ENCODE data around the gene SURF4.
A peak's percentile ranks its signal among the peaks of the same experiment; 100 is the strongest.

The SURF4 gene

GRCh38 chr9:133371261-133371711 is 4.6 kb downstream of the SURF4 start:
- no peak for DNase-seq

GRCh38 chr9:133370685-133371084 is 5.2 kb downstream of the SURF4 start:
- no peak for DNase-seq

GRCh38 chr9:133369933-133370332 is 5.9 kb downstream of the SURF4 start:
- DNase-seq = no peak

DNA sequence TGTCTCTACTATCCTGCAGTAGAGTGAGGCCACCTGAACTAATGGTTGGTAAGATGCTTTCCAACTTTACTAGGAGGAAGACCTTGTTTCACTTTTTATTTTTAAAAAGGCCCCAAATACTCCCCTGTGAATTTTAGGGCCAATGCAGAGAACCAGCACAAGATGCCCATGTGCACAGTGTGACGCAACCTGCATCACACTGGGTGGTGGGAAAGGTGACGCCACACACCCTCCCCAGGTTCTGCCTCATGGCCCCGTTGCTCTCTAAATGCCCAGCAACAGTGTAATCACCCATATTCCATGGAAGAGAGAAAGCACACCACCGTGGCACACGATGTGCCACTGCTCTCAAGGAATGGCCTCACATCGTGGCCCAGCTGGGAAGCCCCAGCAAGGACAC is 6.4 kb downstream of the SURF4 start:
- no peak for DNase-seq

- DNase-seq = peak; percentile 11
These were observed 7.5 kb downstream of the SURF4 start for GRCh38 chr9:133368249-133368881.

DNA sequence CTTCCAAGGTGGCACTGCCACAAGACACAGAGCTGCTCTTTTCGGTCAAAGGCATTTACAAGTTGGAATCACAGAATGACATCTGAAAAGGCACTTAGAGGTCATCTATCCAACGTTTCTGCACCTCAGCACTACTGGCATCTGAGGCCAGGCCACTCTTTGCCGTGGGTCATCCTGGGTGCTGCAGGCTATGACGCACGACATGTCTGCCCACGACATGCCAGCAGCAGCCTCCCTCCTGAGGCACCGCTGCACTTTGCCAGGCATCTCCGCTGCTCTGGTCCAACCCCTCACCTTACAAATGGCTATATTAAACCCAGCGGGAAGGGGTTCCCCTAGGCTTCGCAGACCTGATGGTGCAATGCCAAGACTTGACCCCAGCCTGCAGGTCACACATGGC is 8.1 kb downstream of the SURF4 start:
- no peak for DNase-seq

DNA sequence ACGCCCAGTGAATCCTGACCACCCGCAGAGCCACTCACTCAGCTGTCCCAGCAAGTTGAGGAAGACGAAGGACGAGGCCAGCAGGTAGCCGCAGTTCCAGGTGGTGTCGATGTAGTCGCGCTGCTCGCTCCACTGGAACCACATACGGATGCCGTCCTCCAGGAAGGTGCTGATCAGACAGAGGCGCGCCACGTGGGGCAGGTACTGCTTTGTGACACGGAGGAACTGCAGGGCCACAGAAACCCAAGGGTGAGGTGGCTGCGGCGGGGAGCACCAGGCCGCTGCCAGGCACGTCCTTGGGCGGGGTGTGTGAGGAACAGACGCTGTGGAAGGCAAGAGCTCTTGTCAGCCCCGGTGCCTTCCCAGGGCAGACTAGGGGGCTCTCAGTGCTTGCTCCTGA is 8.6 kb downstream of the SURF4 start:
- no peak for DNase-seq

- DNase-seq = no peak
These were observed 9.4 kb downstream of the SURF4 start for GRCh38 chr9:133366435-133366834.

GRCh38 chr9:133362359-133363044 is 13.4 kb downstream of the SURF4 start:
- DNase-seq = peak; percentile 6

GRCh38 chr9:133361507-133362092 is 14.3 kb downstream of the SURF4 start:
- no peak for DNase-seq

GRCh38 chr9:133360400-133361393 is 15.2 kb downstream of the SURF4 start:
- DNase-seq = peak; percentile 45

DNA sequence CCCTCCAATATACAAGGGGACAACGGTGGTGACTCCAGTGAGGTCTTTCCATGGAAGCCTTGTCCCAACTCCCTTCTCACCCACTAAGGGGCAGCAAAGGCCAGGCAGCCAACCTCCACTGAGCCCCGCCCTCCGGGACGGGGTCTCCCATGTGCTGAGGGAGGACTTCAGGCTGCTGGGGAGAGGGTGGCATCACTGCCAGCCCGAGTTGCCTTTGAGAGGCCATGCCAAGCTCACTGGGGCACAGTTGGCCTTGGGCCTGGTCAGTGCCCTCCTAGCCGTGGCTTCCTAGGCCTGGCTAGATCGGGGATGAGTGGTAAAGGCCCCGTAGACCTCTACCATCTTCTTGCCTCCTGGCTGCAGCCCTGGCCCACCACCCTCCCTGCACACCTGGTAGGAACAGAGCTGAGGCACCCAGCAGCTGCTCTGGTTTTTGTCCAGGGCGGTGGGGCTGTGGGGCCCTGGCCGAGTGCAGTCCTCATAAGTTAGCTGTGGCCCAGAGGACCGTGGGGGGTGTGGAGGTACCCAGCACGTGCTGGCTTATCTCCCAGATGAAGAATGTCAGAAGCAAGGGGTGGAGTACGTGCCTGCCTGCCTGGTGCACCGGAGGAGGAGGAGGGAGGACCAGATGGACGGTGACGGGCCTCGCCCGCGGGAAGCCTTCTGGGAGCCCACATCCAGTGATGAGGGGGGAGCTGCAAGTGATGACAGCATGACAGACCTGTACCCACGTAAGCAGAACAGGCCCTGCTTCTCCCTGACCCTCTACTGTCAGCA is 16.3 kb downstream of the SURF4 start:
- peak; percentile 72 for DNase-seq

GRCh38 chr9:133357656-133358055 is 18.2 kb downstream of the SURF4 start:
- DNase-seq = no peak

GRCh38 chr9:133356391-133357091 is 19.3 kb downstream of the SURF4 start, which contains the start of the genes SURF1 and SURF2:
SURF1 (minus strand) TSS chr9:133356487; CDS start chr9:133356453, 34 bp downstream.
SURF2 (plus strand) TSS chr9:133356550; CDS start chr9:133356593, 43 bp downstream.
- peak; percentile 85 for DNase-seq

DNA sequence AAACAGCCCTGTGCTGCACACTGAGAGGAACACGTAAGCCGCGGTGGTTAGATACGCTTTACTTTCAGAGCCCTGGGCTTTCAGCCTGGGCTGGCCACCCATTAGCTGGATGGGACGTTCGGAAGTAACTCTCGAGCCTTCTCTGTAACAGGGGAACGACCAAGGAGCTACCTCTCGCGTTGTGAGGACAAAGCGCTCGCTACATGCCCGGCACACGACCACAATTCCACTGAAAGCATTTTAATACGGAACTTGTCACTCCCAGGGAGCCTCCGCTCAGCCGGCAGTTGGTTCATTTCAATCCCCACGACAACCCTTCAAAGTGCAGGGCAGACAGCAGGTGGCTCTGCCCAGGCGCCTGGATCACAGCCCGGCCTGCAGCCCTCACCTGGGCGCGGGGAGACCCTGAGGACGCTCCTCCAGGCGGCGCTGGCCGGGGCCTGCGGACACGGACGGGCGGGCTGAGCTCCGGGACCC is 19.9 kb downstream of the SURF4 start:
- peak; percentile 41 for DNase-seq

DNA sequence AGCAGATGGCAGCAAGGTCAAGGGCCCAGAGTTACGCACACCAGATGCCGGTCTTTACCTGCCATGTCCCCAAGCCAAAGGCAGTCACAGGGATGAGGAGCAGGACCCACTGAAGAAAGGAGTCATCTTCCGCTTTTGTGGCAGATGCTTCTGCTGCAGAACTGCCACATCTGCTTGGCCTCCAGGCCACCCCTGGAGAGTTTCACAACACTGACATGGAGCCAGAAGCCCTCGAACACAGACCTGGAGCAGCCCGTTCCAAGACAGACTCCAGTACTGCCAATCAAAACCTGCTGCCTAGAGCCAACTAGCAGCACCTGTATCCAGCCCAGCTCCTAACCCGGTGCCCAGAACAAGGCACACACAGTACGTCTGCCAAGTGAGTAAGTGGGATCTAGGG is 21.1 kb downstream of the SURF4 start:
- no peak for DNase-seq

- peak; percentile 53 for DNase-seq
These were observed 22.3 kb downstream of the SURF4 start for GRCh38 chr9:133353548-133353947.

DNA sequence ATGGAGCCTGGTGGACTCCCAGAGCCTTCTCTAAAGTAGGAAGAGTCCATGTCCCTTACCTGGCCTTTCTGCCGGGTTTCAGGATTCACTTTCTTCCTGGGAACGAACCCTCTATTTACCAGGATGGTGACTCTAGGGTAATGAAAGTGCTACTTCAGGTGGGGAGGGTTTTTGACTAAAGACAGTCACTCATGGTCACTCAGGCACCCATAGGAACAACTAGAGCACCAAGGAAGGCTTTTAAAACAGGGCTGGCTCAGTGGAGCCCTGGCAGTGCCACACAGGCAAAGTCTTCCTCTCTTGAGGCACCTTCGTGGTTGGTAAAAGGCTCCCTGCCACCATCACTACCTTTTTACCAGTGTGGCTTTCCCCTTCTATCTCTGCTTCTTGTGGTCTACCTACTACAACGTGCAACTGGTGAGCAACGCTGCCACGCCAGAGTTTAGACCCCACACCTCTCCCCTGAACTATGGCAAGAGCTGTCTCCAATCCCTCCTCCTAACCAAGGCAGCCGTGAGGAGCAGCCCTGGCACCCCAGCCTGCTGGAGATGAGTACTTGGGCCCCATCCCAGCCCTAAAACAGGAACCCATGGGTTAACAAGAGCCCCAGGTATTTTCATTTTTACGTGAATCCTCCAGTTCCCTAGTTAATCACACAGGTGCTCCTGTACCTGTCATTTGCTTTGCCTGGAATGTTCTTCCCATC is 23.1 kb downstream of the SURF4 start:
- peak; percentile 48 for DNase-seq

DNA sequence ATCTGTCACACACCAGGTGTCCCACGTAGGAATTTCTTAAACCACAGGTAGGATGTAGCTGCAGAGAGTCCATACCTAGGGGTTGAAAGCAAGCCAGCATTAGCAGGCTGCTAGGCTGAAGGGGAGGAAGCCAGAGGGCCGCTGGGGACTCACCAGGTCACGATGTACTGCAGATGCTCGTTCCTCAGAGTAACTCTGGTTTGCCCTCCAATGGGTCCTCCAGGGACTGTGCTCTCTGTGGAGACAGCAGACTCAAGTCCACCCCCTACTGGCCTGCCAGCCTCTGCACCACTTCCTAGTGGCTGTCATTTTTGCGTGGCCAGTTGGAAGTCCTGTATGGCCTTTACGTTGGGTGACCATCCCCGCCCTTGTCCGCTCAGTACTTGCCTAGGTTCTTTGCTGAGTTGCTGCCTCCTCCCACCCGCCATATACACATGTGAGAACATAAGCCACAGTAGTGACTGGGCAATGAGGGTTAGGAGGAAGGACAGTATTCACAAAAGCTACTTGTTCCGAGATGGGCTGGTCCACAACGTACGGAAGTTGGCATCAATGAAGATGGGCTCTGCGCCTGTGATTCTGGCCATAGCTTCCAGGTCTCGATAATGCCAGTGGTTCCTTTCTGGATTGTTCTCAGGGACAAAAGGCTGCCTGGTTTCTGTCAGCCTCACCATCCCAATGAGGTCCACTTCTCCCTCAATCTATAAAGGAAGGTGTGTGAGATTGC is 23.8 kb downstream of the SURF4 start:
- peak; percentile 83 for DNase-seq

GRCh38 chr9:133351526-133351907 is 24.3 kb downstream of the SURF4 start:
- no peak for DNase-seq

All from NCI-H82 (cell line).